ENCODE measurements around the gene TIMD4. TPM values are rescaled to one million over a fixed set of nuclear protein-coding genes. Genes with fewer than 3 reads are reported as not detected.
"Not testable (repeated sequence)": the region's sequence is repeated elsewhere in the genome, so short reads cannot be mapped to it uniquely, and the experiment has no call there.

The TIMD4 gene
- not detected in 2 replicates for total RNA-seq
- 0.06 TPM for polyA plus RNA-seq (2012)

- DNase-seq (ENCODE audit: low read depth): no peak
These were observed at the start of gene TIMD4 for GRCh38 chr5:156963125-156963524. TIMD4 (minus strand) TSS chr5:156963226; CDS start chr5:156963198, 28 bp downstream.

- no peak for DNase-seq (ENCODE audit: low read depth)
These were observed 43.2 kb upstream of the TIMD4 start for GRCh38 chr5:157006262-157006661.

DNA sequence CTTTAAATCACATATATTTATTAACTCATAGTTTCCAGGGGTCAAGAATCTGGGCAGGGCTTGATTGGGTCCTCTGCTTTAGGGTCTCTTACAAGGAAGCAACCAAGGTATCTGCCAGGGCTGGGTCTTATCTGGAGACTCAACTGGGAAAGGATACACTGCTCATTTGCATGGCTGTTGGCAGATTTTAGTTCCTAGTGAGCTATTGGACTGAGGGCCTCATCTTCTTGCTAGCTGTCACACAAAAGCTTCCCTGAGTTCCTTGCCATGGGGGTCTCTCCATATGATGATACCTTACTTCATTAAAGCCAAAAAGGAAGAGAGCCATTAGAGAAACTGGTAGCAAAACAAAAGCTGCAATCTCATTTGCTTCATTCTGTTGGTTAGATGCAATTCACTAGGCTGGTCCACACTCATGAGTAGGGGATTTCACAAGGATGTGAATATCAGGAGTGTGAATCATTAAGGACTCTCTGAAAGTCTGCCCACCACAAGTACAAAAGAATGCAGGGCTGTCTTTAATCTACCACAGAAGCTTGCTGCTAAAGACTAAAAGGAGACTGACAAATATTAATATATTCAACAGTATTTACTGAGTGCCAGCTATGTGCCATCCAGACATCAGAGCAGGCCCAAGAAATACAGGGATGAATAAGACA is 42.0 kb upstream of the TIMD4 start:
- no peak for DNase-seq (ENCODE audit: low read depth)

DNA sequence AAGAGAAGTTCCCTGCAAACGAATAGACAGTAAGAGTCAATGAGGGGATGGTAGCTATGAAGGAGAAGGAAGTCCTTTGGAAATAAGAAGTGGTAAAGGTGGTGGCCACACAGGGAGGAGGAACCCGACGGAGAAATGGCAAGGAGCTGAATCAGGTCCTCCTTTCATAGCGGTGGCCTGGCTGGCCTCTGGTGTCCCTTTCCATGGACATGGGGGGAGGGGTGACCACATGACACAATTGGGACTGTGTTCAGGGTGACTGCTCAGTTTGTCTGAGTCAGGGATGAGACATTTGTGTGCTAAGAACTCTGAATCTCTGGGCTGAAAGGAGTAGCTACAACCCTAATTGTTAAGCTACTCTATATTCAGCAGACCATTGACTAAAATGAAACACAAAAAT is 28.7 kb upstream of the TIMD4 start:
- DNase-seq (ENCODE audit: low read depth): no peak

DNA sequence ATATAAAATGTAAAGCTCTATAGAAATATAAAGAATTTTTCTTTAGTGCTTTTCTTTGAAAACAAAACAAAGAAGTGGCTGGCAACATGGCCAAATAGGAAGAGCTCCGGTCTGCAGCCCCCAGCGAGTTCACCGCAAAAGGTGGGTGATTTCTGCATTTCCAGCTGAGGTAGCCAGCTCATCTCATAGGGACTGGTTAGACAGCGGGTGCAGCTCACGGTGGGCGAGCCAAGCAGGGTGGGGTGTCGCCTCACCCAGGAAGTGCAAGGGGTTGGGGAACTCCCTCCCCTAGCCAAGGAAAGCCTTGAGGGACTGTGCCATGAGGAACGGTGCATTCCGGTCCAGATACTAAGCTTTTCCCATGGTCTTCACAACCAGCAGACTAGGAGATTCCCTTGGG is 21.0 kb upstream of the TIMD4 start:
- DNase-seq (ENCODE audit: low read depth): no peak

DNA sequence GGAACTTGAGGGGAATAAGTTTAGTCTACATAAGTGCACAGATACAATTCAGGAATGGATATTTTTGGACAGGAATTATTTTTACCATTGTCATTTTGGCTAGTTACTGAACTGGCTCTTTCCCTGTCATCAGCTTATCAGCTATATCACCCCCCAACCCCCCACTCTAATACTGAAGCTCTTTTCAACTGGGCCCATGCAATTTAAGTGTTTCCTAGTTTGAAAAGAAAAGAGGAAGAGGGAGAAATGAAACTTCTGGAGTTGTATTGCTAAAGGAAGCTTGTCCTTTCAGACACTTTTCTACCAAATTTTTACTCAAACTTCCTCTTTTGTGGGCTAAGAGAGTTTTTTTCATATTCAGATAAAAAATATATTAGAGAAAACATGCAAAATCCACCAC is 18.5 kb upstream of the TIMD4 start:
- no peak for DNase-seq (ENCODE audit: low read depth)

GRCh38 chr5:156974328-156974727 is 11.3 kb upstream of the TIMD4 start:
- no peak for DNase-seq (ENCODE audit: low read depth)

GRCh38 chr5:156971848-156972525 is 9.0 kb upstream of the TIMD4 start:
- no peak for DNase-seq (ENCODE audit: low read depth)

DNA sequence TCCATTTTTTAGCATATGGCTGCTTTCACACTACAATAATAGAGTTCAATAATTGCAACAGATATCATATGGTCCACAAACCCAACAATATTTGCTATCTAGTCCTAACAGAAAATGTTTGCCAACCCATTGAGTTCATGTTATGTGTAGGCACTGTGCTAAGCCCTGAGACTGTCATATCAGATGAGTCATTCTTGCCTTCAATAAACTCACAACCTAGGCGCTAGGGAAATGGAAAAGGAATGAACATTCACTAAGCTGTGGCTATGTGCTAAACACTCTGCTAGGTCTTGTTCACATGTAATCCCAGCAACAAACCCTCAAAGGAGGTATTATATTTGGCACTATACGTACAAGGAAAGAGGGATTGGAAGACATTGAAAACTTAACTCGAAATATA is 8.4 kb upstream of the TIMD4 start:
- no peak for DNase-seq (ENCODE audit: low read depth)

DNA sequence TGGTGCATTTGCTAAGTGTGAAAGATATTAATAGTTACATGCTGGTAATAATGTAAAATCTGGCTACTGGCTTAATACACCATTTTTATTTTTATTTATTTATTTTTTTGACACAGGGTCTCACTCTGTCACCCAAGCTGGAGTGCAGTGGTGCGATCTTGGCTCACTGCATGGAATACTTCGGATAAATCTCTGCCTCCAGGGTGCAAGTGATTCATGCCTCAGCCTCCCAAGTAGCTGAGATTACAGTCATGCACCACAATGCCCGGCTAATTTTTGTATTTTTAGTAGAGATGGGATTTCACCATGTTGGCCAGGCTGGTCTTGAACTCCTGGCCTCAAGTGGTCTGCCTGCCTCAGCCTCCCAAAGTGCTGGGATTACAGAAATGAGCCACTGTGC is 4.4 kb upstream of the TIMD4 start:
- DNase-seq (ENCODE audit: low read depth): not testable (repeated sequence)

GRCh38 chr5:156956321-156956720 is 6.7 kb downstream of the TIMD4 start:
- no peak for DNase-seq (ENCODE audit: low read depth)

- no peak for DNase-seq (ENCODE audit: low read depth)
These were observed 11.7 kb downstream of the TIMD4 start for GRCh38 chr5:156951359-156951758.

DNA sequence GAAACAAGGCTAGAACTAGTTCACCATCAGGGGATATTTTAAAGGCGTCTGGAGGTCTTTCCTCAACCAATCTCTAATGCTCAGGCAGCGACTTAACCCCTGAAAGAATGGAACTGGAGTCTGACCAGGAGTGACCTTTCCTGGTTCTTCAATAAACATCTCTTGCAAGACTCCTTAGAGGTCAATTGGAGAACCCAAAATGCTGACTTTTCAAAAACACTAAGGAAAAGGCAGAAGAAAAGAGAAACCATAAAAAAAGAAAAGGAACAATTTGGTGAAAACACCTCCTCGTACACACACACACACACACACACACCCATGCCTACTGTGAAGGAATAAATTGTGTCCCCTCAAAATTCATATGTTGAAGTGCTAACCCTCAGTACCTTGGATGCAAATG is 12.3 kb downstream of the TIMD4 start:
- DNase-seq (ENCODE audit: low read depth): no peak

DNA sequence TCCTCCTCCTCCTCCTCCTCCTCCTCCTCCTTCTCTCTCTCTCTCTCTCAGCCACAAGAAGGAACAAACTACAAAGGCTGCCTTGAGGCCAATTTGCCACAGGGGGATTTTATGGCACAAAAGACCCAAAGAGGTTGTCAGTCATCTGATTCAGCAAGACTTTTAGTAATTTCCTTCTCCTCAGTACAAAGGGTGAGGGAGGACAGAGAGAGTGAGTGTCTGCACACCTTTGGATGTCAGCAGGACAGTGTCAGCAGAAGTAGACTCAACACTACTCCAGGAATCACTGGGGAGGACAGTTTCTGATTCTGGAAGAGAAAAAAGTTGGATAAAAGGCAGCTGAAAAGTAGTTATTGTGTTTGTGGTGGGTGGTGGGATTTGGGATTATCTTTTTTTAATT is 13.6 kb downstream of the TIMD4 start:
- no peak for DNase-seq (ENCODE audit: low read depth)

GRCh38 chr5:156947925-156948324 is 15.1 kb downstream of the TIMD4 start:
- no peak for DNase-seq (ENCODE audit: low read depth)

DNA sequence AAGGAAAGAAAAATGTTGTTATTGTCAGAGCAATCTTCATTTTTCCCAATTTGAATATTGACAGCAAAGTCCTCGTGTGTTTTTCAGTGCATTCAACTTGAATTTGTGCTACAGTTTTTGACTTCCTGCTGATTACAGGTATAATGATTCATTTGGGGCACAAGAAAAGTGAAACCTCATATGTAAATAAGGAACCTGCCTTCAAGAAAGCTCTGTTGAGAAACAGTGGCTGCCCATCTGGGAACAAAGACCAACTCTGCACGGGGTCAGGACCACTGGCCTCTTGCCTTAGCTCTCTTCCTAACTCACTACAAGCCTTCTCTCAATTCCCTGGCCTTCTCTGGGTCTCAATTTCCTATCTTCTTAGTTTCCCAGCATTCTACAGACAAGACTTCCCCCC is 21.0 kb downstream of the TIMD4 start:
- DNase-seq (ENCODE audit: low read depth): no peak

DNA sequence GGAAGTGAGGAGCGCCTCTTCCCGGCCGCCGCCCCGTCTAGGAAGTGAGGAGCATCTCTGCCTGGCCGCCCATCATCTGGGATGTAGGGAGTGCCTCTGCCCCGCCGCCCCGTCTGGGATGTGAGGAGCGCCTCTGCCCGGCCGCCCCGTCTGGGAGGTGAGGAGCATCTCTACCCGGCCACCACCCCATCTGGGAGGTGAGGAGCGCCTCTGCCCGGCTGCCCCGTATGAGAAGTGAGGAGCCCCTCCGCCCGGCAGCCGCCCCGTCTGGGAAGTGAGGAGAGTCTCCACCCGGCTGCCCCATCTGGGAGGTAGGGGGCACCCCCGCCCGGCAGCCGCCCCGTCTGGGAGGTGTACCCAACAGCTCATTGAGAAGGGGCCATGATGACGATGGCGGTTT is 22.6 kb downstream of the TIMD4 start:
- not testable (repeated sequence) for DNase-seq (ENCODE audit: low read depth)

DNA sequence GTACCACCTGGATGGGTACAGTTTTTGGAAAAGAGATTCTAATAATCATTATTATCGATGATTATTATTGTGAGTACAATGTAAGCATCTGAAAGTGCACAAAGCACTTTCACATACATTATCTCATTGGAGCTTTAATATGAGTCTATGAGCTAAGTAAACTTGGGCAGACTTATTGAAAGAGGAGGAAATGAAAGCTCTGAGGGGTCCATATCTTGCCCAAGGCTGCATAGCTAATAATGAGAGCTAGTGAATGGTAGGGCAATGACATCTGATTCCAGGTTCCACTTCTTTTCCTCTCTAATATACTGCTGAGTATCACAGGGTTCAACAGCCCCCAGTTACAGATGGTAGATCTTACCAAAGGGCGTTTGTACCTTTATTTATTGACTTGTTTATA is 26.1 kb downstream of the TIMD4 start:
- no peak for DNase-seq (ENCODE audit: low read depth)

DNA sequence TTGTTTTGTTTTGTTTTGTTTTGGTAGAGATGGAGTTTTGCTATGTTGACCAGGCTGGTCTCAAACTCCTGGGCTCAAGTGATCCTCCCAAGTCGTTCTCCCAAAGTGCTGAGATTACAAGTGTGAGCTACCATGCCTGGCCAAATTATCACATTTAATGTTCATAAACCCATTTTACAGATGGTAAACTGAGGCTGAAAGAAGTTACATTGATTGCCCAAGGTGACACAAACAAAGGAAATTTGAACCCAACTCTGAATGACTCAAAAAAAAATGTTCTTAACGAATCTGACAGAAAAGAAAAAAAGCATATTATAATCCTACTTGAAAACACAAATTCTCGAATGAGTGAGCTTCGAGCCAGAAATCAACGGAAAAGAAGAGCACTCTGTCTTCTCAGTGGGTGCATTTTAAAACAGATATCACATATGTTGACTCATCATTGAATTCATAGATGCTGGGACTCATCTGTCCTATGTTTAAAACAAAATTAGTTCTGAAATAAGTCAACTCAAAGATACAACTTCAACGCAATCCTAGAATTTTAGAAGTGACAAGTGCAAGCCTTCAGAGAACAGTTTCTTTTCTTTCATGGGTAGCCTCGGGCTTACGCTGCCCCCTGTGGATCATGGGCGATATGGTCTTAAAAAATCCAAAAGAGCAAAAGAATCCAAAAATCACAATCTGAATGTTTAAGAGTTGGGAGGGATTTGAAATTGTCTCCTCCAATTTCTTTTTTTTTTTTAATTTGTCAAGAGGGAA is 28.4 kb downstream of the TIMD4 start:
- DNase-seq (ENCODE audit: low read depth): no peak

DNA sequence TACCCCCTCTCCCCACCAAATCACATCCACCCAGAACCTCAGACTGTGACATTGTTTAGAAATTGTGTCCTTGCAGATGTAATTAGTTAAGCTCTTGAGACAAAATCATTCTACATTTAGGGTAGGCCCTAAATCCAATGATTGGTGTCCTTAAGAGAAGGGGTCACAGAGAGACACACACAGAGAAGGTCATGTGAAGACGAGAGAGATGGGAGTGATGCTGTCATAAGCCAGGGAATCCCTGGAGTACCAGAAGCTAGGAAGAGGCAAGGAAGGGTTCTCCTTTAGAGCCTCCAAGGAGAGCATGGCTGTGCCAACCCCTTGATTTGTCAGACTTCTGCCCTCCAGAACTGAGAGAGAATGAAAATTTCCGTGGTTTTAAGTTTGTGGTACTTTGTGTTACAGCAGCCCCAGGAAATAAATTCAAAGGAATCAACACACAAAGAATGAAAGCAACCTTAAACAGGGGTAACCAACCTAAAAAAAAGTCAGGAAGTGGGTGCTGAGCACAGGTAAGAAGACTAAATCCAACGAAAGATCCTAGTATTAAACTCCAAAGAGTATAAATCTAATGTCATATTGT is 33.6 kb downstream of the TIMD4 start:
- no peak for DNase-seq (ENCODE audit: low read depth)

GRCh38 chr5:156927545-156927944 is 35.5 kb downstream of the TIMD4 start:
- DNase-seq (ENCODE audit: low read depth): no peak

- not testable (repeated sequence) for DNase-seq (ENCODE audit: low read depth)
These were observed 37.3 kb downstream of the TIMD4 start for GRCh38 chr5:156925767-156926166.
